ENCODE data around the gene SLC66A2.

Gene SLC66A2

DNA sequence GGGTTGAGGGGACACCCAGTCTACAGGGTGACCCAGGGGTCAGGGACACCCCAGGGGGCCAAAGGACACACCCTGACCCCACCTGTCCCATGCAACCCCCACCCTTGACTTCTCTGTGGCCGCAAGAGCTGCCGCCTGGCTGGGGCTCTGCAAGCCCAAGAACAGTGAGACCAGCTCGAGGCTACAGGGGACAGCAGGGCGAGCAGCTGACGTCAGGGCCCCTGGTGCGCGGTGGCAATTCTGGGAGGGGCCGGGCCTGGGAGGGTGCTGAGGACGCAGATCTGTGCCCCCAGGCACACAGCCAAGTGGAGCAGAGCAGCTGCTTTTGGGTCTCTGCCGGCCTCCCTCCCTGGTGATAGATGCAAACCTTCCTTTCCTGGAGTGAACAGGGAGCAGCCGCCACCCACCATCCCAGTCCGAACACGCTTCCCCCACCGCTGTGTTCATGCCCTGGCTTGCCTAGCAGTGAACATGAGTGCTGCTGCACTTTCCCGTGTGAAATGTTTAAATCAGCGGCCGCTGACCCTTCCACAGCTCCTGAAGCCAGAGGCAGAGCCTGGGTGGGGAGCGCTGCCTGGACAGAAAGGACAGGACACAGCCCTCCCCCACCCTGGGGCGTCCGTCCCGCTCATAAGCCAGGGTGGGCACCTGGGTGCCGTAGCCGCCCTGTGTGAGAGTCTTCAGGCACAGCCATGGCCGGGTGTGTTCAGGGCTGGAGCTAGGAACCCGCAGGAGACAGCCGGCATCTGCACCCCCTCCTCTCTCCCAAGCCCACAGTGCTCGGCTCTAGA is 46.9 kb downstream of the SLC66A2 start:
- no peak for DNase-seq

DNA sequence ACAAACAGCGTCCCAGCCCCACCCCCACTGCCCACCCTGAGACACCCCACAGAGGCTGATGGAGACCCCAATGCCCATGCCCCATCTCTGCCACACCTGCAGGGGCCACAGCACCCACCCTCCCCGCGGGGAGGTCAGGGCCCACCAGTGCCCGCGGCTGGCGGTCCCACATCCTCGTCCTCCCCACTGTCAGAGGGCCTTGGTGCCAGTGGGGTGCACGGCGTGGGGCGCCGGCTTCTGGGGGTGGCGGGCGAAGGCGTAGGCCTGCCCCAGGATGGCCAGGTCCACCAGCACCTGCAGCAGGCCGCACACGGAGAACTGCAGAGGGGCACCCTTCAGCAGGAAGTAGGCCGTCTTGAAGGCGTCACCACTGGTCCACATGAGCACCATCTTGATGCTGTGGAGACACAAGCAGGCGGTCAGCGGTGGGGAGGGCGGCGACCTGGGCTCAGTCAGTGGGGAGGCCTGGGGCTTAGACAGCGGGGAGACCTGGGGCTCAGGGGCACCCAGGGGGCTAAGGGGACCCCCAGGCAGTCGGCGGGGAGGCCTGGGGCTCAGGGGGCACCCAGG is 47.6 kb downstream of the SLC66A2 start:
- no peak for DNase-seq

DNA sequence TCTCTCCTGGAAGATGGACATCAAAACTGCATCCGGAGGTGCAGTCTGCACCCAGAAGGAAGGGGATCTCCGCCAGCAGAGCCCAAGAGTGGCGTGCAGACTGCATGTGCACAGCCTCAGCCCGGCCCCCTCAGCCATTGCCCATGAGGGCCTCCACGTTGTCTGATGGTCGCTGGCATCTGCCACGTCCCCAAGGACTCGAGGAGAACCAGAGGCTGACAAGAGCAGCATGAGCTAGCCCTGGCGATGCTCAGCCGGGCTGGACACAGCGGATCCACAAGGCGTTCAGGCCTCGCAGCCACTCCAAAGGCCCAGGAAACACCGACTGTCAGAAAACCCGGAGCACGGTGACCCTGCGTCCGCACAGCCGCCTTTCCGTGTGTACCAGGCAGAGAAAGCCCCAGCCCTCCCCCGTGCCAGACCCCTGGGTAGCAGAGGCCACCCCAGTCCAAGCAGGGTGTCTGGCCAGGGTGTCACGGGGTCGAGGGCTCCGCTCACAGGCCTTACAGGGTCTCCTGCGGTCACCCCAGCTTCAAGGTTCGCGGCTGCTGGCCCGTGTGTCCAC is 48.3 kb downstream of the SLC66A2 start:
- no peak for DNase-seq

DNA sequence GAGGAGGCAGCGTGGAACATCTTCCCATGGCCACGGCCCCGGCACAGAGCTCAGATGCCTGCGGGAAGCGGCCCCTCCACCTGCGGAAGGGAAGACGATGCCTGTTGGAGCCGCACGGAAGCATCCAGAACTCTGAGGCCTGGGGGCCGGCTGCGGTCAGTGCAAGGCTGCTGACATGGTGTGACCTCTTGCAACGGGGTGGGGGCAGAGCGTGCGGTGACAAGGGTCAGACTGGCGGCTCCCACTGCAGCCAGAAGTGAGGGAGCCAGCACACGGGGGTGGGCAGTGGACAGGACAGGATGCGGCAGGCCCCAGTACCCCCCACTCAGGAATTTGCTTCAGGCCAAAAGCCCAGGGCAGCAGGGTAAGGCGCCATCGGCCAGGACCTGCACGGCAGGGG is 48.8 kb downstream of the SLC66A2 start:
- no peak for DNase-seq

DNA sequence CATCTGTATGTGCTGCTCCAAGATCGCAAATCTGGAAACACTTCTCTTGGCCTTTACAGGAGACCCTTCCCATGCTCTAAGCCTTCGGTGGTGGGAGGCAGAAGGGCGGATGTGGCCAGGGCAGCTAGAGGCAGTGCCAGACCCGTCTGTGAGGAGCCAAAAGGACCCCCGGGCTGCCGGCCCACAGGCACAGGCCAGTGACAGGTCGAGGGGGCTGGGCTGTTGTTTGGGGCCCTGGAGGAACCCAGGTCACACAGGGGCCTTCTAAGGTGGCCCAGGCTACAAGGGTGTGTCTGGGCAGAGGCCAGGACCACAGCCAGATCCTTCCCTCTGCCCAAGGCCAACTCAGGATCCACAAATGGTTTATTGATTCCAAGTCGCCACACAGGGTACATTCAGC is 49.4 kb downstream of the SLC66A2 start:
- no peak for DNase-seq

DNA sequence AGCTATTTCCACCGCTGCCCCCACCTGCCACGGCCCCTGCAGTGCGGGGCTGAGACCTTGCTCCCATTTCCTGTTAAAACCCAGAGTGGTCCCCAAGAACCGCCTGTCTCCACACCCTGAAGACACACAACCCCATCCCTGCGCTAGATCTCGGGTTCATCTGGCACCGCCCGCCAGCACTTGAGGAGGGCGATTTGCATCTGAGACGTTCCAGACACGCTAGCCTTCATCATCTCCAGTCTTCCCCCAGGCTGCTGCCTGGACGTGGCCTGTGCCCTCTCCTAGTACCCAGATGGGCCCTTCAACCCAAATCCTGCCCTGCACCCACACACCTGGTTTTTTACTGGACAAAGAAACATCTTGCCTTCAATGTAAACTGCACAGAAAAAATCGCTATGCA is 49.8 kb downstream of the SLC66A2 start:
- DNase-seq = no peak

DNA sequence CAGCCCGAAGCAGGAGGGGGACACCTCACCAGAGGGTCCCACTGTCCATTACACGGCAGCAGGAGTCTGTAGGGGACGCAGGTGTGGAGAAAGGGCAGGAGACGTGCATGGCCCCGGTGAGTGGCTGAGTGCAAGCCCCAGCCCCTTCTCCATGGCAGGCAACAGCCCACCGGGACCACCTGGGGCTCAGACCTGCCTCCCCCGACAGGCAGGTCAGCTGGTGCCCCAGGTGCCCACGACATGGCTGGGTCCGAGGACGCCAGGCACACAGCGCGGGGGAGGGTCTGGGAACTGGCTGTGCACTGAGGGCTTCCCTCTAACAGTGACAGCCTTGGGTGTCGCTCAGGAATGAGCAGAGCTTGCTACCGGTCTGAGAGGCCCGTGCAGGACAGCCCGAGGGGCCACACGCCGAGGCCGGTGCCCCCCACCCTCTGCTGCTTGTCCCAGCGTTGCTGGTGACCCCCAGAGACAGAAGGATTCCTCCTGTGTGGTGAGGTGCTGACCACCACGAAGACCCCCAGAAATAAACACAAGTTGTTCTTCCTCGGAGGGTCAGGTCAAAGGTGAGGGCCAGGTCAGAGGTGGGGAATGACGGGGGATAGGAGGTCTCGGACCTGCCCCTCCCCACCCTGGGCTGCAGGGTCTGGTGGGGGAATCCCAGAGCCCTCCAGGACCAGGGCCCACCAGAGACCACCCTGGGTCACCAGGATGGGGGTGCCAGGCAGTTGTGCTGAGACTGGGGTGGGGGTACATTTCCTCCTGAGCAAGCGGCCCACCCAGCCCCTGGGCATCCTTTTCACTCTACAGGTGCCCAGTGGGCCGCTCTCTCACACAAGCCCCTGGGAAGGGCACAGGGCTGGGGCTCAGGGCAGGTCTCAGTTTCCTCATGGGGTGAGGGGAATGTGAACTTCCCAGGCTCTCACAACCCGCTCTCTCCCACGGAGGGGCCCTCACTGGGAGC is 50.6 kb downstream of the SLC66A2 start:
- no peak for DNase-seq

DNA sequence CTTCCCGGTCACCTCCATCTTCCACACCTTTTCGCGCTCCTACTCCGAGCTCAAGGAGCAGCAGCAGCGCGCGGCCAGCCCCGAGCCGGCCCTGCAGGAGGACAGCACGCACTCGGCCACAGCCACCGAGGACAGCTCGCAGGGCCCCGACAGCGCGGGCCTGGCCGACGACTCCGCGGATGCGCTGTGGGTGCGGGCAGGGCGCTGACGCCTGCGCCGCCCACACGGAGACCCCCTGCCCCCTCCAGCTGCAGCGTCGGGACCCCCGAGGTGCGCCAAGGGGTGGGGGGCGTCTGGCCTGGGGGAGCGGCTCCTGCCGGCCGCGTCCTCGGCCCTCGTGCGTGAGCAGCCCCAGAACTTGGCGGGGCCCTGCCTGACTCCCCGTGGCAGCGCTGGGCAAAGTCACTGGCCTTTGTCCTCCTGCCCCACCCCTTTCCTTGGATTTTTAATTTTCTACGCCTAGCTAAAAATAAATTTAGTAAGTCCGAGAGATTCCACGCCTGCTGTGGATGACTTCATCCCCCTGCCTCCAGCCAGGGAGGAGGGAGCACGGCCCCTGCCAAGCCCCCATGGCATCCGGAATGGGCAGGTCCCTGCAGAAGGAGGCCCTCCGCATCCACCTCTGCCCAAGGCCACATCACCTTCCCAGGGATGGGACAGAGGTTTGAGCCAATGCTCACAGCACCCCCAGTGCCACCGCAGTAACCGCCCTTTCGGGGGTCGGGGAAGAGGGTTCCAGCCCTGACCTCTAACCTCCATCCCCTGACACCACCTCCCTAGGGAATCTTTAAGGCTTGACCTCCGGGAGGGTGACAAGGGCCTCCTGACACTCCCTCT is 51.6 kb downstream of the SLC66A2 start:
- no peak for DNase-seq

DNA sequence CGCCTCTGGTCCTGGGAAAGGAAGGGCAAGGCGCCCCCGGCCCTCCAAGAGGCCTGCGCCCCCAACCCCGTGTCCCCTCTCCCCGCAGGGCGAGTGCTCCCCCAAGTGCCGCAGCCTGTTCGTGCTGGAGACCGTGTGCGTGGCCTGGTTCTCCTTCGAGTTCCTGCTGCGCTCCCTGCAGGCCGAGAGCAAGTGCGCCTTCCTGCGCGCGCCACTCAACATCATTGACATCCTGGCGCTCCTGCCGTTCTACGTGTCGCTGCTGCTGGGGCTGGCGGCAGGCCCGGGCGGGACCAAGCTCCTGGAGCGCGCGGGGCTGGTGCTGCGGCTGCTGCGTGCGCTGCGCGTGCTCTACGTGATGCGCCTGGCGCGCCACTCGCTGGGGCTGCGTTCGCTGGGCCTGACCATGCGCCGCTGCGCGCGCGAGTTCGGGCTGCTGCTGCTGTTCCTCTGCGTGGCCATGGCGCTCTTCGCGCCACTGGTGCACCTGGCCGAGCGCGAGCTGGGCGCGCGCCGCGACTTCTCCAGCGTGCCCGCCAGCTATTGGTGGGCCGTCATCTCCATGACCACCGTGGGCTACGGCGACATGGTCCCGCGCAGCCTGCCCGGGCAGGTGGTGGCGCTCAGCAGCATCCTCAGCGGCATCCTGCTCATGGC is 52.4 kb downstream of the SLC66A2 start:
- no peak for DNase-seq

DNA sequence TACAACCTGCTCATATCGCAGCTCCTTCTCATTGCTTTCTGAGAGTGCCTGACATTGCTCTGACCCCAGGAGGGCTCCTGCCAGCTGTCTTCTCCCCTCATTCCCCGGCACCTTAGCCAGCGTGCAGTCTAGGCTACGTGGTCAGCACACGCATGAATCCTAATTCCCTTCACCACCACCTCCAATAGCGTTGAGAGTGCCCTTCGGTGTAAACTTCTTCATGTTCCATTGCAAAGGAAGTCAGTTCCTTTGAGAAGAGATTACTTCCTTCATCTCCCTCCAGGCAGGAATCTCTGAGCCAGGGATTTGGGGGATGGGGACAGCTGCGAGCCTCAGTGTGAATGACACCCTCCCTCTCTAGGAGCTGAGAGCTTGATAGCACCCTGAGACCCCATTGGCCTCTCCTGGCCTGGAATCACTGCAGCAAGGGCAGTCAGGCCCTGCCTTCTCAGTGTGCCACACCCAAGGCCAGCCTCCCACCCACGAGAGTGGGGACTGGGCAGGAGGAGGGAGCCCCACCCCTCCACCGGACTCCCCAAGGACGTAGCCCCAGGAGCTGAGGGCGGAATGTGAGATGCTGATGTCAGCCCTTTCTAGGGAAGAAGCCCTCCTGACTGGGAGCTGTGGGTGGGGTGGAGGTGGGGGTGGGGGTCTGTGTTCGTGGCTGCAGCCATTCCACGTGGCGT is 53.4 kb downstream of the SLC66A2 start:
- no peak for DNase-seq

DNA sequence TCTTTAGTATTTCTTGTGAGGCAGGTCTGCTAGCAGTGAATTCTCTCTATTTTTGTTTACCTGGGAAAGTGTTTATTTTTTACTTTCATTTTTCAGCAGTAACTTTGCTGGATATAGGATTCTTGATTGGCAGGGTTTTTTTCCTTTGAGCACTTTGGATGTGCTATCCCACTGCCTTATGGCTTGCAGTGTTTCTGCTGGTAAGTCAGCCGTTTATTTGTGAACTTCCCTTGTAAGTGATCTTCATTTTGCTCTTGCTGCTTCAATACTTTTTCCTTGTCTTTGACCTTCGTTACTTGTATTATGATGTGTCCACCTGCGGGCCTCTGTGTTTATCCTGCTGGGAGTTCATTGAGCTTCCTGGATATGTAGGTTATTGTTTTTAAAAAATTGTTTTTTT is 54.7 kb downstream of the SLC66A2 start:
- DNase-seq = no peak

DNA sequence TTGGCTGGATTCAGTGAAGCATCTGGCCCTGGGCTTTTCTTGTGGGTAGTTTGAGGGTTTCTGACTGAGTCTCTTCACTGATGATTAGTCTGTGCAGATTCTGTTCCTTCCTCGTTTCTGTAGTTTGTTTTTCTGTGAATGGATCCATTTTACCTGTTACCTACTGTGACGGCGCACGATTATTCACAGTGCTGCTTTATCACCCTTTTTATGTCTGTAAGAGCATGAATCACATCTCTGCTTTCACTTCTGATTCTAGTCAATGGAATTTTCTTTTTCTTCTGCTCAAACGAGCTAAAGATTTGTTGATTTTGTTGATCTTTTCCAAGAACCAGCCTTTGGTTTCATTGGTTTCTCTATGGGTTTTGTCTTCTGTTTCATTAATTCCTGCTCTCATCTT is 60.8 kb downstream of the SLC66A2 start:
- no peak for DNase-seq

DNA sequence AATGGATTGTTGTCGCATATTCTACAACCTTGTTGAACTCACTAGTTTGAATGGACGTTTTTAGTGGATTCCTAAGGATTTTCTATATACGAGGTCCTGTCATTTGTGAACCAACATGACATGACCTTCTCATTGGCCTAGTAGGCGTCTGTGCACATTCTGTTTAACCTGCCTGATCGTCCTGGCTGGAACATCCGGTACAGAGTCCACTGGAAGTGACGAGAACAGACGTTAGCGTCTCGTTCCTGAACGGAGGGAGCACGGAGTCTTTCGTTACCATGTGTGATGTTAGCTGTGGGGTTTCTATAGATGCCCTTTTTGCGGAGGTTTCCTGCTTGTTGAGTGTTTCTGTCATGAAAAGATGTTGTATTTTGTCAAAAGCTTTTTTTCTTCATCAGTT is 61.9 kb downstream of the SLC66A2 start:
- no peak for DNase-seq

DNA sequence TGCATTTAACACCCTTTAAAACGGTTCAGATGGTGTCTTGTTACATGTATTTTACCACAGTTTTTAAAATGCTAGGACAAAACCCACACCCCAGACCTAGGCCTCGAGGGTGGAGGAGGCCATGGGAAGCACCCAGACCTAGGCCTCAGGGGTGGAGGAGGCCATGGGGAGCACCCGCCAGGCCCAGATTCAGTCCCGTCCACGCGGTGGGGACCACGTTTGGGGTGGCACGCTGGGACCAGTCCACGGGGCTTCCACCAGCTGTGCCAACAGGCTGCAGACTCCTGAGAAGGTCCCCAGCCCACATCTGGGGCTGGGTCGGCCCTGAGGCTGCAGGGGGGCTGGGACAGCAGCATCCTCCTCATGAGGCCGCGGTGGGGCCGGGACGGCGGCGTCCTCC is 63.4 kb downstream of the SLC66A2 start:
- no peak for DNase-seq

DNA sequence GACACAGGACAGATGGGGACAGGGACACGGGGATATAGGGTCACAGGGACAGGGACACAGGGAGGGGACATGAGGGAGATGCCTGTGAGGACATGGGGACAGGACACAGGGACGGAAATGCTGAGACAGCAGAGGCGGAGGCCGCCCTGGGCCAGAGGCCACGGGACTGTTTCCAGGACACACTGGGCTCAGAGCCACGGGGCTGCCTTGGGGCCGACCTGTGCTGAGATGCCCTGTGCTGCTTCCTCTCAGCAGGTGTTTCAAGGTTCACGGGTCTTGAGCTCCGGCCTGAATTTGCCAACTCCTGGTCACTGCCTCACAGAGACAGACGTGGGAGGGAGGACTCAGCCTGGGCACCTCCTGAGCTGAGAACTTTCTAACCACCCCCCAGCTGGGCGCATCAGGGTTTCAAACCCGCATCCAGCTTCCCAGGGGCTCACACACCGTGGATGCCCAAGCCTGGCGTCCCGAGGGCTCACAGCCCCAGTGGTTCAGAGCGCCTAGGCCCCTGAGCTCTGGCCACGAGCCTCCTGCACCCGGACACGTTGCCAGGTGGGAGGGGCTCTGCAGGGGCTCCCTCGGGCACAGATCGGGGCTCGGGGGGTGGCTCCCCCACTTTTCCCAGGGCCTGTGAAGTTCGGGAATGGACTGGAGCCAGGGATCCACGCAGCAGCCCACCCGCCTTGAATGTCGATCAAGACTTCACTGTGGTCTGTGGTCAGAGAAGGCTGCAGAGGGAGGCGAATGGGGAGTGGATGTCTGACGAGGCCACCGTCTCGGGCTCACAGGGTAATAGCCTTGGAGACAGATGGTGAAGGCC is 64.1 kb downstream of the SLC66A2 start:
- no peak for DNase-seq

DNA sequence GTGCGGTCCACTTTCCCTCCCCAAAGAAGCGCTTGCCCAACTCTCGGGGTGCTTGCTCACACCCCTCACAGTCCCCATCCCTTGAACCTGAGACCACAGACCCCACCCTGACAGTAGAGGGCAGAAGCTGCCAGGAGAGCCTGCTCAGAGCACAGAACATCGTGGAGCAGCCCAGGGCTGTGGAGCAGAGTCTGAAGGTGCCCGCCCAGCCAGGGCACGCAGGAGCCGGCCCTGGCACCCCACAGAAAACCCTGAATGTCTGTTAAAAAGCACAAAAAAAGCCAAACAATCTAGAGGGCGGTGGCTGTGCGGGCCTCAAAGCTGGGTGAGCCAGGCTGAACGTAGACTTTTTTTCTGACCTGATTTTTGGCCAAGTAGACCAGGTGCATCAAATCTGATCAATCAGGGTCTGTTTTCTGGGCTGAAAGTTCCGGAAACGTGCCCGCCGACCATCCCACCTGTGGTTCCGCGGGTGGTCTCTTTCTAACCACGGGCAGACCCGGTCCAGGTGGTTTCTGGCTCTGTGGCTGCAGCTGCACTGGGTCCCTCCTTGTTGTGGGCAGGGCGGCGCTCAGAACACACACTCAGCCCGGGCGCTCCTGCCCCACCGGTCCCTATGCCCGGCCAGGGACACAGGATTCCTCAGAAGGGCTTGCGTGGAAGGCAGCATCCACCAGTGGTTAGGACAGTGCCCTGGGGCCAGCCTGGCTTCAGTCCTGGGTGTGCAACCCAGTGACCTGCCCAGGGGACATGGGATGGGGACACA is 66.3 kb downstream of the SLC66A2 start:
- no peak for DNase-seq

DNA sequence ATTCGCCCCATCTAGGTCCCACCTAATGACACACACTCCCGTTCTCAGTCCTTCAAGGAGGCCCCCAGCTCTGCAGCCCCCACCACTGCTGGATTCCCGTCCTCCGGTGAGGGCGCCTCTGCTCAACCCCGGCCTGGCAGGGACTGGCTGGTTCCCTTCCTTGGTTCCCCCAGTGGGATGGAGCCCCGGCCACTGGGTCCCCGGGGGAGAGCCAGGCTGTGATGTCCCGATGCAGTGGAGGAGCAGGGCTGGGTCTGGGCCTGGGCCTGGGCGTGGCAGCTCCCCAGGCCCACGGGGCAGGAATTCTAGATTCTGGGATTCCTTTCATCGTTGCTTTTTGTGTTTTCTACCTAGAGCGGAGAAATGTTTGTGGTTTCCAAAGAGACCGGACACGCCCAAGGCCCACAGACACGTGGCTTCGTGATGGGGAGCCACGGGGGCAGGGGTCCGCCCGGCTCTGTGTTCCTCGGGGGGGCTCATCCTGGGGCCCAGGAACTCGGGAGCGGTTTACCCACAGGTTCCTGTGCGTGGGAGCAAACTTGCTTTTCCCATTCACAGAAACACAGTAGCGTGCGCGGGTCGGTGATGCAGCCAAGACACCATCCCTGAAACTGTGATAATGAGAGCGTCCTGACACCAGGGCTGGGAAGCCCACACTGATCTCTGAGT is 67.0 kb downstream of the SLC66A2 start:
- DNase-seq = no peak

Measured in hypothalamus (tissue), 51 donors.